HG02571 (cell line): ENCODE results near the gene F13A1.

Experiments used
- ATAC-seq: cut with Tn5 transposase; IDR thresholded peaks from one replicate; pipeline ENCODE4 v1.9.1; 2021; ENCODE audit warnings: mild to moderate bottlenecking, moderate library complexity; ENCODE audit not compliant: unreplicated experiment

Gene F13A1

DNA sequence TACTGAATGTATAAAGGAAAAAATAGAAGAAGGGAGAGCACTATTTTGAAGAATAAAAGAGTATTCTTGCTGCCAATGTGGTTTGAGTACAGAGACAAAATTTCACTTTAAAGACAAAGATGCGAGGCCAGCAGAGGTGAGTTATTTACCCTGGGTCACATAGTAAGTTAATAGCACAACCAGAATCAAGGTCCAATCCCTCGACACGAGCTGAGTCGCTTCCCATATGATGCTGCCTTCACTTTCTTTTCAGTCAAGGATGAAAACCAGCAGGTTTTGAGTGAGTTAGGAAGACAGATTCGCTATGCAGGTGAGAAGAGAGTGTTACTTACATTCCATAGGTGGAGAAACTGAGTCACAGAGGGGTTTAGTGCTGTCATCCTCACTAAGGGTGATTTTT is 75.8 kb downstream of the F13A1 start:
- no peak for ATAC-seq

DNA sequence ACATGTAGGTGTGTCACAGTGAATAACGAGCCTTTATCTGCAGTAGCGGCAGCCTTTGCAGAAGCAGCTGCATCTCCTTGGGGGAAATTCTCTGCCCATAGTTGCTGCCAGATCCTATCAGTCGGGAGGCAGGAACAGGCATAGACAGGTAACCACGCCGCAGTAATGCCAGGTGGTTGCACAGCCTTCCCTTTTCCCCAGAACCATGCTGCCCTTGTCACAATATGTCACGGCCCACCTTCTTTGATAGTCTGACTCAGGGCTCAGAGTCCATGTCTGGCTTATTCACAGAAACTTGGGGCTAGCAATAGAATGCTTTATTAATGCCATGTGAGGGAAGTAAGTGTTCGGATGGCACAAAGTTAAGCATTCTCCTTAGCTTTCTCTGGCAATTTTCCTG is 76.6 kb downstream of the F13A1 start:
- ATAC-seq = no peak

DNA sequence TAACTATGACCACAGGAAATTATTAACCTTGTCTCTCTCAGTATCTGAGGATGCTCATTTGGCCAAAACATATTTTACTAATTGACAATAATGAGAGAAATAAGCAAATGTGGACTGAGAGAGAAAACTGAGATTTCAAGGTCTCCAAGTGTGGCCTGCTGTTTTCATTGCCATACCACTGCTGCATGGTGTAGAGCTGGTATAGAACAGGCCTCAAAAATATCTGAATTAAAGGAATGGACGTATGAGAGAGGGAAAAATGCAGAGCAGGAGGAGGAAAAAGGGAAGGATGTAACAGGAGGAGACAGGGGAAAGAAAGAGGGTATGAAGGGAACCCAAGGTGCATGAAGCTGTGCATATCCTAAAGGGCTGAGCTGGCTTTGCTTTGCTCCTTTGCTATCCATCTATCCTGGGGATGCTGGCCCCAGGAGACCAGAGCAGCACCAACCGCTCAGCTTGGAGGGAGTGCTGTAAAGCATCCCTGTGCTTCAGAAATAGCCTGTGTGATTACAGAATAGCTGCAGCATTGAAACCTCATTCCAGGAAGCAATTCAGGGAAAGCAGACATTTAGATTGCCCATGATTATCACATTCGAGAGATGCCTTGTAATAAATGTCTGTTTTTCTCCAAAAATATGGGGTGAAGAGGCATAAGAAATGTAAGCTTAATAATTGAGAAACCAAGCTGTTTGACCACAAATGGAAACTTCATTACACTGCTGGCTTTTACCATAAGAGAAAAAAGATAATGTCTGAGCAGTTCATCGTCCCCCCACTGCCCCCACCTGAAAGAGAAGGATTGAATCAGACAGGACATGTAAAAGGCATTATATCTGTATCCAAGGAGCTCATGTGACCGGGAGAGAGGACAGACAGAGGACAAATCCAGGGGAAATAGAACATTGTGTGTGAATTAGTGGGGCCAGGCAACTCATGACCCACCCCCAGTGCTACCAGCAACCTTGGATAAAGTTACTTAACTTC is 80.6 kb downstream of the F13A1 start:
- no peak for ATAC-seq

DNA sequence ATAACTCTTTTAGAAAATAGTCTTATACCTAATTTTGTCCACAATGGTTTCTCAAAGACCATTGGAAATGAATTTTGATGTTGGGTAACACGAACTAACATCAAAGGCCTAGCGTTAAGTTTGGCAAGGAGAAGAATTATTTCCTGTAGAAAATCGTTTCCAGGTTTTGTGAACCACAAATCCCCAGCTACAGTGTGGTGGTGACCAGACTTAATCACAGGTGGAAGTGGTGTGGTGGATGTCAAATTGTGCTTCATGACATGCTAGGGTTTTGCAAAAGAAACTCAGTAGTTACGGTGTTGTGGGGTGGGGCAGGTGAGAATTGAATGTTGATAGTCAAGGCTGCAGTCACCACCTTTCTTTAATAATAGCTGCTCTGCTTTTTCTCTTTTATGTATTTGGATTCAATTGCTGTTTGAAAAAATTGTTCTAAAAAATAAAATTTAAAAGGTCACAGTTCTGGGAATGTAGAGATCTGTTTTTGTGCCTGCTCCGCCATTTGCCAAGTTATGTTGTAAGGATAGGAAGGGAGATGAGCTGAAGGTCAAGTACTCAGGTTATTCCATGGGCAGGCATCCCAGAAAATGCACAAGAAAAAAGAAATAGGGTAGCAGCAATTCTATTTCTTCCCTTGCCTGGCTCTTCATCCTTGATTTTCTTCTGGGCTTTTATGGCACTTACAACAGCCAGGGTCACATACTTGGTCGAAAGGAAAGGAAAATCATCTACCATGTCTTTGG is 83.6 kb downstream of the F13A1 start:
- ATAC-seq = no peak

DNA sequence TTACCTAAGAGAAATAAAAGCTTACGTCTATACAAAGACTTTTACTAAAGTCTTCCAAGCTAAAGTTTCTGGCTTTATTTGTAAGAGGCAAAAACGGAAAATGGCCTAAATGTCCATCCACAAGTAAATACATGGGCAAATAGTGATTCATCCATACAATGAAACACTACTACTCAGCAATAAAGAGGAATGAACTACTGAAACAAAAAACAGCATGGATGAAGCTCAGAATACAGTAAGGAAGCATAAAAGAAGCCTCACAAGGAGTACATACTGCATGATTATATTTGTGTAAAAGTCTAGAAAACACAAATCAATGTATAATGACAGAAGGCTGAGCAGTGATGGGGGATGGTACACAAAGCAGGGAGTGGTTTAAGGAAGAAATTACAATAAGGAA is 84.7 kb downstream of the F13A1 start:
- ATAC-seq = no peak

DNA sequence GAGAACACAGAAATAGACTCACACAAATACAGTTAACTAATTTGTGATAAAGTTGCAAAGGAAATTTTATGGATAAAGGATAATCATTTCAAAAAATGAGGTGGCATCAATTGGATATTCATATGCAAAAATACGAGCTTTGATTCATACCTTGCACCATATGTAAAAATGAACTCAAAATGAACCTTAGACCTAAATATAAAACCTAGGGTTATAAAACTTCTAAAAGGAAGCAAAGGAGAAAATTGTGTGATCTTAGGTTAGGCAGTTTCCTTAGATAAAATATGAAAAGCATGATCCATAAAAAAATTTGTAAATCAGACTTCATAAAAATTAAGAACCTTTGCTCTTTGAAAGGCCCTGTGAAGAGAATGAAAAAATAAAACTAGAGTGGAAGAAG is 85.5 kb downstream of the F13A1 start:
- ATAC-seq = no peak

DNA sequence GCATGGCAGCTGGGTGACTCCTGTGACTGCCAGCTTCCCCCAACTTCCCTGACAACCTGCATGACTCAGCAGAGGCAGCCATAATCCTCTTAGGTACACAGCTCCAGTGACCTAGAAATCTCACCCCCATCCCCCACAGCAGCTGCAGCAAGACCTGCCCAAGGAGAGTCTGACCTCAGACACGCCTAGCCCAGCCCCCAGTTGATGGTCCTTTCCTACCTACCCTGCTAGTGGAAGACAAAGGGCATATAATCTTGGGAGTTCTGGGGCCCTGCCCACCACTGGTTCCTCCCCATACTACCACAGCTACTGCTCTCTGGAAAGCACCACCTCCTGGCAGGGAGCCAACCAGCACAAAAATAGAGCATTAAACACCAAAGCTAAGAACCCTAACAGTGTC is 90.2 kb downstream of the F13A1 start:
- ATAC-seq = no peak

DNA sequence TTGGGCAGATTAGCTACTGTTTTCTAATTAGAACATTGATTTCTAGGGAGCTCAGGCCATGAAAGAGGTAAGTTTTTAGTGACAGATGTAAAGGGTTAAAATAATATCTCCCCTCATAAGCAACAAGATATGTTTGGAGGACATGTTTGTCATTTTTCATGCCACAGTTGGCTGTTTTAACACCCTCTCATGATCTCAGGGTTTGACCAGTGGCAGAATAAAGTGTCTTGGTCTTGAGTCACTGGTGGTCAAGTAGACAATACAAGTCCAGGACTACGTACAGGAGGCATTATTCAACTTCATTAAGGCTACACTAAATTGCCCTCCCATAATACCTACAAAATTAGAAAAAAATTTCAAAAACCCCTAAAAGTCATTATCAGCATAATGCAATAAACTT is 92.6 kb downstream of the F13A1 start:
- no peak for ATAC-seq

DNA sequence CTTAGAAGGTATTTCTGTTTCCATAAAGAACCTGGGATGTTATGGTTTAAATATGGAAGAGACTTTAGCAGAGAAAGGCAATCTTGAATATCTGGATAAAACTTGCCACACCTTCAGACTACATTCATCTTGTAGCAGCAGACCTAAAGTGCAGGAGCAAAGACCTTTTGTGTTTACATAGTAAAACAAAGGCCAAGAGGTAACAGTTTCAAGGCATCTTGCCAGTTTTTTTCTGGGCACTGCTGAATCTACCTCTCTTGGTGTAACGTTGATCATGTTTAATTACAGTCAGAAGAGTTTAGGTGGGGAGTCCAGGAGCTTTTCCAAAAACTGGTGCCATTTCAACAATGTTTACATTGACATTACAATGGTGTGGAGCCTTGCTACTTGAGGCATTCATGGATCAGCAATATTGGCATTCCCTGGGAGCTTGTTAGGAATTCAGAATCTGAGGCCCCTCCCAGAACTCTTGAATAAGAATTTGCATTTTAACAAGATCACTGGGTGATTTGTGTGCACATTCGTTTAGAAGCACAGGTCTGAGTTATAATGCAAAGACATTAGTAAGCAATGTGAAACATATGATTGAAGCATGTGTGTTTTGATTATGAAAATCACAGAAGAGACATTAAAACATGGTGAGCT is 94.5 kb downstream of the F13A1 start:
- no peak for ATAC-seq

DNA sequence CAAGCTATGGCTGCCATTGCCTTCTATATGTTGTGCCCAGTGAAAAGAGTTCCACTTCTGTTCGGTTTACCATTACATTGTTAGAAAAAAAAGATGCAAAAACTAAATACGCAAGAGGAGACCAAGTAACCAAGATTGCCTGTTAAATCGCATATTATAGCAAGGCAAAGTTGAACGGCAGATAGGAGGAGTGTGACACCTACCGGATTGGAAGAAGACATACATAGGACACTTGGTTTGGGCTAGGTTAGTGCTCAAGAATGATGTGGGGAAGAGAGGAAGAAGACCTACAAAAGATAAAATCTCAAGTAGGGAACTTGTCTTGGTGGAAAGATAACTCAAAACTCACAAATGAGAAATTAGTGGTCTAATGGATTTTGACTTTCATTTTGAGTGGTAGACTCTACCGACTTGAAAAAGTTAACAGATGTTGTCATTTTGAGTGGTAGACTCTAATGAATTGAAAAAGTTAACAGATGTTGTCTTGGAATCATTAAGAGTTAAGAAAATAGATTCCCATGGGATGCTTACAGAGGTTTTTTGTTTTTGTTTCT is 95.5 kb downstream of the F13A1 start:
- ATAC-seq = no peak

DNA sequence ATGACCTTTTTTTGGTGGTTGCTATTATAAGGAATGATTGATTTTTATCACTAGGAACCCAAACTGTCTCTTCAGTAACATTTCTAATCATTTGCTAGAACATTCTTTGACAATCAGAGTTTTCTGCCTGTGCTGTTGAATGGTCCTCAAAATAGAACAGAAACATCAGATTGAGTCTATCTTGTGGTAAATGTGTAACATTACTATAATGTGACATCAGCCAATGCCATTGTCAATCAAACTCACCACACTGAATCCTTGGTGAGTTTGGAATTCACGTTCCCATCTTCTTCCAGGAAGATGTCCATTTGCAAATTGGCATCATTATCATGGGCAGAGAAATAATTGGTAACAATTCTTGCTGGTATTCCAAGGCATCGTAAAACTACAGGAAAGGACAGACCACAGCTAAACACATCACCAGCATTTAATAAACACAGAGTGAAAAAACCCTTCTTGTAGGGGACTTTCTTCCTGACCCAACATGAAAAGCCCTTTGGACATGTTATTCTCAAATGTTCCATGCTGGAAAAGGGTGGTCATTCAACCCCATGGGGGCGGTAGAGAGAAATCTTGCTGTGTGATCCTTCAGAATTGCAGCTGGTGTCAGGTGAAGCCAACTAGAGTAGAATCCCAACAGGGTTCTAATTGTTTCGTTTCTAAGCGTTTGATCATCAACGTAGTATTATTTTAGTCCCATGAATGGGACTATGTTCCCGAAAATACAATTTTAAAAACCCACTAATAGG is 98.5 kb downstream of the F13A1 start:
- ATAC-seq = no peak

DNA sequence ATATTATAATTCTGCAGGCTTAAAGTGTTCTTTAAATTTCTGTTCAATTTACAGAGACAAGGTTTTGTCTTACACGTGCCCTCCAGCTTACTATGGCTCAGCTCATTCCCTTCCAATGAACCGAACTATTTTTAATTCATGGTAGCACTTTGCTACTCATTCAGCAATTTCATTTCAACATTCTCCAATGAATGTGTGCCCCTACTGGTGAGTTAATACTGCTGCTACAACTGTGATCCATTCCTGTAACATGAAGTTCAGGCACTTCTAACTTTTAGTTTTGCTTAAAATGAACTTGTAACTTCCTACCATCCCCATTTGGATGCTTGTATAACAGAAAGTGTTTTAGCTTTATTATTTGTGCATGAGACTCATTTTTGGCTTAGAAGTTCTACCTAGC is 99.7 kb downstream of the F13A1 start:
- ATAC-seq = no peak

DNA sequence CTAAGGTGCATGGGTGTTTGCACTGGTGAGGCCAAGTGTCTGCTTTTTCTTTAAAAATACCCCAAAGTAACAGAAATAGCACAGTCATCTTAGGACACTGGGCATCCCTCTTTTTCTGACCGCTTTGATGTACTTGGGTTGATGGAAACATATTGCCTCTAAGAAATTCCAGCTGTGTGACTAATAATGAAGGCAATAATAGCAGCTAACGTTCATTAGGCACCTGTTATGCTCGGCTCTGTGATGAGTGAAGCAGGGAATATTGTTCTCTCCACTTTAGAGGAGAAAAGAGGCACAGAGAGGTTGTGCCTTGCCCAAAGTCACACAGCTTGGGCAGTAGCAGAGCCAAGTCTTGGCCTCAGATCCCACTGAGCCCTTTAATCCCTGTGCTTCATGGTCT is 100.7 kb downstream of the F13A1 start:
- no peak for ATAC-seq

DNA sequence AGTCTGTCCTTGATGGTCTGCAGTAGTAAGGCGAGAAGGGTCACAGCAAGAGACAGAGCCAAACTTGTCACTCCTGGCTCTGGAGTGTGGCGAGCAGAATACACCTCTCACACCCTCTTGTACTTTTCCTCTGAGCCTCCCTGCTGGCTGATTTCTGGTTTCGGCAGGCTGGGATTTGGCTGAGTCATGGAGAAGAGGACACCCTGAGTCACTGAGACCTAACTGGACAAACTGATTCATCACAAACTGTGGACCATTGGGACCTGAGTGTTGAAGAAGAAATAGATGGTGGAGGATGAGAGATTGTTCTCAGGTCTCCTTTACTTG is 101.7 kb downstream of the F13A1 start:
- no peak for ATAC-seq

DNA sequence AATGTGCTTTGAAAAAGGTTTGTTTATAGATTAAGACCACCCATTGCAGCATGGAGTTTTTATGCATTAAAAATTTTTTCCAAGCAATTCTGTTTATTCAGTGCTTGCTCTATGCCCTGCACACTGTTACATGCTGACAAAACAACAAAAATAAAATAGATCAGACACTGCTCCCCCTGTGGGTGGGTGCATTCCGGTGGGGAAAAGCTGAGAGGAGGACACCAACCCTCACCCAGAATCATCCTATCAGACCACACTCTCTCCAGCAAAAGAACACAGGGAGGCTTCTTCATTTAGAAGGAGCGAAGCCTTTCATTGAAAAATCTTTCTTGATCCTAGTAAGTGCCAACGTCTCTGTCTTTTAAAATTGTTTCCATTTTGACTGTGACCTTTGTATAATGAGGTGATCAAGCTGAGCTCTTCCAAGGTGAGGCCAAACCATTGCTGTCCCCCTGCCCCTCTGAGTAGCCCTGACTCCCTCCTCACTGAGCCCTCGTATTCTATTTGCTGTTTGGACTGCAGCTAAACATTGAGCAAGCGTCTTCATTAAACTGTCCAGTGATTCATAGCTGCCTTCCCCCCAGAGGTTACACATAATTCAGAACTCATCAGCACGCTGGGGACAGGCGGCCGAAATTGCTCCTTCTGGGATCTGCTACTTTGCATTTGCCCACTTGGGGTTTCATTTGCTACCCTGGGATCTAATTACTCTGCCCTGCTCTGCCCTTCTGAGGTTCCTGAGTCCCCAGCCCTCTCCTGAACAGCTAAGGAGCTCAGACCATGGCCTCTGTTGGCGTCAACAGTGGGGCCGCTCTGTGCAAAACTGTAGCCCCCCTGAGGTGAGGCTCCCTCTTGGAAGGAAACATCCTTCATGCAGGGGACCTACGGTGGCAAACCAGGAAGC is 102.4 kb downstream of the F13A1 start:
- no peak for ATAC-seq

DNA sequence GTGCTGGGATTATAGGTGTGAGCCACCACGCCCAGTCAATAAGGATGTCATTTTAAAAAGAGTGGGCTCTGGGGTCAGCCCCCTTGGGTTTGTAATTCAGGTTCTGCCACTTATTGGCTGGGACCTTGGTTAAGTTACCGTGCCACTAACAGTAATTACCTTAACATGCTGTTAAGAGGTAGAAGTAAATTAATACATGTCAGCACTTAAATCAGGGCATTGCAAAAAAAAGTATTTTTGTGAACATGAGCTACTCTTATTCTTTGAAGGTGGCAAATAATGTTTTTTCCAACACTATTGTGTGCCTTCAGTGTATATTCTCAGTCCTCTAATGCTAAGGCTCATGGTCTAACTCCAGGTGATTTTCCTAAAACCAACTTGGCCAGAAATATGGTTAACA is 109.5 kb downstream of the F13A1 start:
- ATAC-seq = no peak

DNA sequence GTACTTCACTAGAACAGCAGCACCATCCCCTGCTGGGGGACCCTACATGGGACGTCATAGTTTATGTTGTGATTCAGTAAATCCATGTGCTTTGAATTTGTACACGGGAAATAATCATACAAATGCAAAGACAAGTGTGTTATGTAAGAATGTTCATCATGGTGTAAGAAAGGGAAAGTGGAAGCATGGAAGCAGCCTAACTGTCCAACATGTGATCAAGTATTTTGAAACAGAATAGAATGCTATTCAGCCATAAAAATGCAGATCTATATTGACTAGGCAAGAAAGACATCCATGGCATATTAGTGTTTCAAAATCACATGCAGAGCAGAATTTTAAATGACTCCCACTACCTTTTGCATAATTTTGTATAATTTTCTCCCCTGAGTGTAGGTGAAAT is 117.6 kb downstream of the F13A1 start:
- no peak for ATAC-seq

DNA sequence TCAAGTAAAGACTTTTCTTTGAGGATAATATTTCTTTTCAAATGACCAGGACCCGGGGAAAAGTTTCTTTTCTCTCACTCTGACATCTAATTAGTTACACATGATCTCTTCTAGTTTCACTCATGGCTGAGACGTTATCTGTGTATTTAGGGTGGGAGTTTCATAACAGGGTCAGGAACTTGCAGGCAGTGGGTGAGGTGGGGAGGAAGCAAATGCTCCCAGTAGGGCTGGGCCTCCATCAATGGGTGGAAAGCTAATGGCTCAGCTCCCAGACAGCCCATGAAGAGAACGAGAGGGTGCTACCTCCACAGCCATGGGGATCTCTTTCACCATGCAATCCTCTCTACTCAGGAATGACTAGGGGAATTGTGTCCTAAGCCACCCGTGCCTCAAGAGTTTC is 119.3 kb downstream of the F13A1 start:
- ATAC-seq = no peak

DNA sequence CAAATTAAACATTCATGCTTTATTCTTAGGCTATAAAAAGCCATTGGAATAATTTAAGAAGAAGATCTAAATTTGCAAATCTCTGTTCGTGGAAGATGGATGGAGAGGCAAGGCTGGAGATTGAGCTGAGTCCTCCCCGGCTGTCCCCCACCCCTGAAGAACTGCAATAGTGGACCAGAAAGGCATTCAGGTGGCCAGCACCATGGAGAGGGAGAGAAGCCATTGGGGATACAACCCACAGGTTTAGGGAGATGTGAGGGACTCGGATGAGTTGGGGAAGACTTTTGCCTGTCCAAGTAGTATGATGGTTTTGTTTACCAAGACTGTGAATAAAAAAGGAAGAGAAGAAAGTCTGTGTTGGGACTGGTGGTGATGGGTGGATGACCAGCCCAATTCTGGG is 120.8 kb downstream of the F13A1 start:
- ATAC-seq = no peak

DNA sequence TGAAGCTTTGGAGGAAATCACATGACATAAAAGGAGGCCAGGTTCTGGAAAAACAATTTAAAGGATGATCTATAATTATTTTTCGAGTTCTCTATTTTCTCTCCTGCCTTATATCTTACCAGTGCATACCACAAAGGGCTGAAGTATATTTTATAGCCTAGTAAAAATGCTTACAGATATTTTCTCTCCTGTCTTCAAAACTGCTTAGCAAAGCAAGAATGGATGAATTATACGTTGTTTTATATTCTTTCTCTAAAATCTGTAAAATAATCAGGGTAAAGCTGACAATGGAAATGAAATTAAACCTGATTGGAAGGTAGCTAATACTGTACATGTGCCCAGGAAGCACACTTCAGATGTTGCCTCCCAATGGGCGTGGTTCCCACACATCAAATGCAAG is 123.7 kb downstream of the F13A1 start:
- no peak for ATAC-seq
